CD4-positive, alpha-beta memory T cell (primary cell): ENCODE results near the gene MITF. TPM values are rescaled to one million over a fixed set of nuclear protein-coding genes. Genes with fewer than 3 reads are reported as not detected.

Experiments used
- CTCF ChIA-PET: fragments of 350-600 bp; sonication (Branson Sonifier 250); formaldehyde crosslinking; loops from one replicate; lab custom pipeline; 2021; ENCODE audit warnings: inconsistent platforms; ENCODE audit not compliant: partially characterized antibody; lab: Charles Lee
- POLR2A ChIA-PET: fragments of 350-600 bp; sonication (Branson Sonifier 250); formaldehyde crosslinking; loops from one replicate; lab custom pipeline; 2021; ENCODE audit not compliant: partially characterized antibody; lab: Charles Lee
- DNase-seq, 5 donors: peaks; one replicate each; pipeline versions ENCODE4 v3.0.0 to v3.0.0-alpha.2; 2020 to 2022; ENCODE audit warnings: mixed read lengths in 1 of 5
- H3K27ac ChIP-seq: one replicate; pipeline ENCODE4 v1.7.0; 2013; ENCODE audit warnings: low read depth, low read length
- H3K27me3 ChIP-seq: 2 replicates; pipeline ENCODE4 v1.7.0; 2013; ENCODE audit warnings: mild to moderate bottlenecking, low read length, moderate library complexity; ENCODE audit not compliant: insufficient read depth
- H3K36me3 ChIP-seq: 2 replicates; pipeline ENCODE4 v1.7.0; 2013; ENCODE audit warnings: mild to moderate bottlenecking, low read length, moderate library complexity; ENCODE audit not compliant: insufficient read depth
- H3K4me1 ChIP-seq: 2 replicates; pipeline ENCODE4 v1.7.0; 2013; ENCODE audit warnings: mild to moderate bottlenecking, low read length, moderate library complexity; ENCODE audit not compliant: insufficient read depth
- H3K4me3 ChIP-seq, 2 donors: one replicate each; pipeline ENCODE4 v1.7.0; 2013; ENCODE audit warnings: low read length in 2 of 2, mild to moderate bottlenecking in 1 of 2
- H3K9me3 ChIP-seq, 2 donors: one replicate each; pipeline ENCODE4 v1.7.0; 2013; ENCODE audit warnings: low read length in 2 of 2, control low read depth in 1 of 2; ENCODE audit not compliant: control insufficient read depth in 1 of 2
- H3K27ac Mint-ChIP-seq, 7 donors: one replicate each; pipeline ENCODE4 v1.8.0; 2020 to 2021; ENCODE audit warnings: mixed read lengths in 7 of 7, mild to moderate bottlenecking in 6 of 7, inconsistent platforms in 3 of 7, moderate library complexity in 3 of 7
- H3K27me3 Mint-ChIP-seq, 2 donors: one replicate each; pipeline ENCODE4 v1.8.0; 2020 to 2021; ENCODE audit warnings: mixed read lengths in 2 of 2
- H3K36me3 Mint-ChIP-seq, 2 donors: one replicate each; pipeline ENCODE4 v1.8.0; 2020 to 2021; ENCODE audit warnings: mixed read lengths in 2 of 2, inconsistent platforms in 1 of 2, mild to moderate bottlenecking in 1 of 2
- H3K4me1 Mint-ChIP-seq, 4 donors: one replicate each; pipeline ENCODE4 v1.8.0; 2020 to 2021; ENCODE audit warnings: mixed read lengths in 4 of 4, mild to moderate bottlenecking in 1 of 4
- H3K4me3 Mint-ChIP-seq, 8 donors: one replicate each; pipeline ENCODE4 v1.8.0; 2020 to 2021; ENCODE audit warnings: mixed read lengths in 8 of 8, mild to moderate bottlenecking in 7 of 8, moderate library complexity in 6 of 8, inconsistent platforms in 3 of 8
- H3K9me3 Mint-ChIP-seq, 8 donors: one replicate each; pipeline ENCODE4 v1.8.0; 2020 to 2021; ENCODE audit warnings: mixed read lengths in 8 of 8, mild to moderate bottlenecking in 5 of 8, inconsistent platforms in 3 of 8, moderate library complexity in 1 of 8
- intact Hi-C: fragments of 100-400 bp; cut with micrococcal nuclease; formaldehyde crosslinking; loops from one replicate; pipeline ENCODE4 v1.15.1; 2023
- polyA plus RNA-seq, 2 donors: library from polyadenylated mRNA; unstranded; fragments of 300-500 nt; fragmentation: Illumina TruSeq; gene quantifications; one replicate each; pipeline ENCODE4 v1.2.3, GENCODE V29; 2021
- total RNA-seq, 2 experiments: library from RNA; stranded (reverse); gene quantifications; one replicate each; pipeline ENCODE4 v1.2.3, GENCODE V29; 2021

MITF gene
- total and polyA plus RNA-seq, 4 experiments from 2014 or later, result 0.80 to 1.5 TPM; not detected in 2

GRCh38 chr3:69768438-69768837, 29.2 kb downstream of the MITF start:
- no peak overlapping the region for H3K4me3 ChIP-seq
- H3K27ac ChIP-seq, result no peak overlapping the region
- CTCF ChIA-PET, result no interaction called here
- H3K36me3 ChIP-seq, result no peaks in the 10 kb centered on the region
- POLR2A ChIA-PET, result no interaction called here
- no peak for DNase-seq
- Mint-ChIP-seq H3K27ac (no peak overlapping the region), H3K9me3 (peaks cover 0 to 5% (median 0%) of the 10 kb centered on the region in 8 donors), H3K36me3 (no peaks in the 10 kb centered on the region), H3K27me3 (peaks cover 0 to 3% of the 10 kb centered on the region in 2 donors), H3K4me3 (no peak overlapping the region), H3K4me1 (no peaks in the 10 kb centered on the region)
- no peaks in the 10 kb centered on the region for H3K27me3 ChIP-seq
- H3K4me1 ChIP-seq, result no peaks in the 10 kb centered on the region
- no peaks in the 10 kb centered on the region for H3K9me3 ChIP-seq
- intact Hi-C loops, result no loop called here

DNA sequence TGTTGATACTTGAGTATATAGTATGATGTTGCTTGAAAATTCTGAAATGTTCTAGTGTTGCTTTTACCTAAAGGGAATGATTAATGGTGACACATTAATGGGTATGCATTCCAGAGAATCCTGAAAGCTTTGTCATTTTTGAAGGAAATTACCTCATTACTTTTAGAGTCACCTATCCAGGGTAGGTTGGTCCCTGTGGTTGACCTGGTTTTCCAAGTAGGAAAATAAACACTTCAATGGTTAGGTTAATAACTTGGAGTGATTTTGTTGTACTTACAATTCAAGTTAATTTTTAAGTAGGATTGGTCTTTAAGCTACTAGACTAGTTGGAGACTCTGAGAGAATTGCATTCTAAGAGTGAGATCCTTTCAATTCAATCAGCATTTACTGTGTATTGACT, 31.0 kb downstream of the MITF start:
- Mint-ChIP-seq H3K36me3 (no peaks in the 10 kb centered on the region), H3K4me1 (no peaks in the 10 kb centered on the region), H3K9me3 (peaks cover 0 to 5% (median 1%) of the 10 kb centered on the region in 8 donors), H3K27ac (no peak overlapping the region), H3K4me3 (no peak overlapping the region), H3K27me3 (peaks cover 0 to 3% of the 10 kb centered on the region in 2 donors)
- ChIA-PET POLR2A (no interaction called here), CTCF (no interaction called here)
- Histone ChIP-seq H3K9me3 (no peaks in the 10 kb centered on the region), H3K4me3 (no peak overlapping the region), H3K4me1 (no peaks in the 10 kb centered on the region), H3K36me3 (no peaks in the 10 kb centered on the region), H3K27ac (no peak overlapping the region), H3K27me3 (no peaks in the 10 kb centered on the region)
- intact Hi-C loops, result no loop called here
- DNase-seq, result no peak

DNA sequence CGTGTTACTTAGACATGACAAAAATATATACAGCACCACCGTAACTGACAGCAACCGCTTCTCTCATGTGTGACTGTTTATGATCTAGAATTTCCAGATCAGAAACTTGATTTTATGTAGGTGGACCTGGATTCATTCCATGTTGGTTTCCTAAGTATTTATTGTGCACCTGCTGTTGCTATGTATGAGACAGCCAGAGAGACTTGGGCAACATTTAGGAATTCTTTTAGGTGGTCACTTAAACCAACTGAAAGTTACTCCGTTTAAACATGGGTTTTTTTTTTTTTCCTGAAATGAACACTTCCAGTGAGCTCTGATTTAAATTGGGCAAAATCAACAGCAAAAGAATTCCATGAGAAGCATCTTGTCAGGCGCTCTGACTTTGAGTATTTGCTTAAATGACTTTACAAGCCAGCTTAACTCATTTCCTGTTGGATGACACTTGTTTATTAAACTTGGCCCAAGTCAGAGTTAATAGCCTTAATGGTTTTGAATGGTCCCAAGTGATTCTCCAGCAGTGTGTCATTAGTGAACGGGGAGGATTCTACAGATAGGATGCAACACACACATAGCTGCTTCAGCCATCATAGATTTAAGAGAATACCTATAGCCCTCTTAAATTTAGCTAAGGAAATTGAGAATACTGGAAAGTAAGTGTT, 31.8 kb downstream of the MITF start:
- ChIA-PET CTCF (no interaction called here), POLR2A (no interaction called here)
- no peak overlapping the region for H3K4me3 ChIP-seq
- intact Hi-C loops, result no loop called here
- H3K36me3 ChIP-seq, result no peaks in the 10 kb centered on the region
- no peak for DNase-seq
- no peaks in the 10 kb centered on the region for H3K9me3 ChIP-seq
- H3K27me3 ChIP-seq, result no peaks in the 10 kb centered on the region
- Mint-ChIP-seq H3K9me3 (peaks cover 0 to 5% (median 0%) of the 10 kb centered on the region in 8 donors), H3K36me3 (no peaks in the 10 kb centered on the region), H3K4me3 (no peak overlapping the region), H3K27me3 (peaks cover 0 to 2% of the 10 kb centered on the region in 2 donors), H3K4me1 (no peaks in the 10 kb centered on the region), H3K27ac (no peak overlapping the region)
- H3K4me1 ChIP-seq, result no peaks in the 10 kb centered on the region
- H3K27ac ChIP-seq, result no peak overlapping the region

GRCh38 chr3:69772152-69772867, 33.0 kb downstream of the MITF start:
- intact Hi-C loops, result no loop called here
- CTCF ChIA-PET, result no interaction called here
- H3K27me3 Mint-ChIP-seq, result peaks cover 0 to 2% of the 10 kb centered on the region in 2 donors

DNA sequence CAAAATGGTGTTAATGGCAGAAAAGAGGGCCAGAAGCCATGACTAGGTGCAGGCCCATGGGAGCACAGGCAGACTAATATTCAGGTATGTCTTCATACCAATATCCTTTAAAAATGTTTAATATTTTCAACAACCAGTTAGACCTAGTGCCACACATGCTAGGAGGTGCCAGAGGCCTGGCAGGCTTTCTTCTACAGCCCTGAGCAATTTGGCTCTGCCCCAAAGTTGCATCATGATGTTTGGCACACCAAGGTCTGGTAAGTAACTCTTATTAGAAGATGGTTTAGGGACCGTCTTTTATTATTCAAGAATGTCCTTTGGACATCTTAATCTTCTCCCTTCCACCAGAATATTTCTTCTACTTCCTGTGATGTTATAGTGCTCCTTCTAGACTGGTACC, 34.8 kb downstream of the MITF start:
- intact Hi-C loops, result no loop called here
- Histone ChIP-seq H3K9me3 (no peaks in the 10 kb centered on the region), H3K4me3 (no peak overlapping the region), H3K27ac (no peak overlapping the region), H3K27me3 (no peaks in the 10 kb centered on the region), H3K36me3 (no peaks in the 10 kb centered on the region), H3K4me1 (no peaks in the 10 kb centered on the region)
- no peak for DNase-seq
- ChIA-PET POLR2A (no interaction called here), CTCF (no interaction called here)
- peaks cover 0 to 2% of the 10 kb centered on the region in 2 donors for H3K27me3 Mint-ChIP-seq
- H3K4me1 Mint-ChIP-seq, result no peaks in the 10 kb centered on the region
- peaks cover 0 to 7% (median 2%) of the 10 kb centered on the region in 8 donors for H3K9me3 Mint-ChIP-seq
- H3K27ac Mint-ChIP-seq, result no peak overlapping the region
- H3K4me3 Mint-ChIP-seq, result no peak overlapping the region
- H3K36me3 Mint-ChIP-seq, result no peaks in the 10 kb centered on the region

More at GRCh38 chr3:69772152-69772867, 33.0 kb downstream of the MITF start:
- H3K4me3 Mint-ChIP-seq, result no peak overlapping the region
- H3K36me3 ChIP-seq, result no peaks in the 10 kb centered on the region
- H3K27ac Mint-ChIP-seq, result no peak overlapping the region
- no peaks in the 10 kb centered on the region for H3K36me3 Mint-ChIP-seq
- peaks cover 0 to 5% (median 1%) of the 10 kb centered on the region in 8 donors for H3K9me3 Mint-ChIP-seq
- H3K4me3 ChIP-seq, result no peak overlapping the region
- H3K9me3 ChIP-seq, result no peaks in the 10 kb centered on the region
- H3K4me1 Mint-ChIP-seq, result no peaks in the 10 kb centered on the region
- DNase-seq, result no peak
- H3K27me3 ChIP-seq, result no peaks in the 10 kb centered on the region
- no peaks in the 10 kb centered on the region for H3K4me1 ChIP-seq
- H3K27ac ChIP-seq, result no peak overlapping the region
- POLR2A ChIA-PET, result no interaction called here

GRCh38 chr3:69775751-69776150, 36.5 kb downstream of the MITF start:
- Histone ChIP-seq H3K4me3 (no peak overlapping the region), H3K9me3 (no peaks in the 10 kb centered on the region), H3K27ac (no peak overlapping the region), H3K36me3 (no peaks in the 10 kb centered on the region), H3K4me1 (no peaks in the 10 kb centered on the region), H3K27me3 (no peaks in the 10 kb centered on the region)
- DNase-seq, result no peak
- Mint-ChIP-seq H3K9me3 (peaks cover 0 to 10% (median 2%) of the 10 kb centered on the region in 8 donors), H3K36me3 (no peaks in the 10 kb centered on the region), H3K27me3 (peaks cover 0 to 2% of the 10 kb centered on the region in 2 donors), H3K4me3 (no peak overlapping the region), H3K4me1 (no peaks in the 10 kb centered on the region), H3K27ac (no peak overlapping the region)
- ChIA-PET CTCF (no interaction called here), POLR2A (no interaction called here)
- intact Hi-C loops, result no loop called here

DNA sequence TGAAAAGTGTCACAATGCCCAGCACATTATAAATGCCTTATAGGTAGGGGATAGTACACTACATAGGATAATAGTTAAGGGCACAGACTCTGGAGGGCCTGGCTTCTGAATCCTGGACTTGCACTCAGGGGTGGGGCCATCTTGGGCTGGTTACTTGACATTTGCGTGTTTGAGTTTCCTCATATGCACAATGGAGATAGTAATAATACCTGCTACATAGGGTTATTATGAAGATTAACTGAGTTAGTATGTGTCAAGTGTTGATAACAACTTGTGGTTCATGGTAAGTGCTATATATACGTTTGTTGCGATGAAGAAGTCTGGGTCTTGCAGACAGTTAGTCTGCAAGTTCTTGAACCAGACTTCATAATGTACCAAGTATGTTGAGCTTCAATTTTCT, 37.0 kb downstream of the MITF start:
- no peak for DNase-seq
- Mint-ChIP-seq H3K4me1 (no peaks in the 10 kb centered on the region), H3K9me3 (peaks cover 0 to 10% (median 2%) of the 10 kb centered on the region in 8 donors), H3K27me3 (peaks cover 0 to 2% of the 10 kb centered on the region in 2 donors), H3K27ac (no peak overlapping the region), H3K36me3 (no peaks in the 10 kb centered on the region), H3K4me3 (no peak overlapping the region)
- H3K4me1 ChIP-seq, result no peaks in the 10 kb centered on the region
- H3K4me3 ChIP-seq, result no peak overlapping the region
- no peaks in the 10 kb centered on the region for H3K36me3 ChIP-seq
- CTCF ChIA-PET, result no interaction called here
- no peak overlapping the region for H3K27ac ChIP-seq
- intact Hi-C loops, result no loop called here
- POLR2A ChIA-PET, result no interaction called here
- no peaks in the 10 kb centered on the region for H3K27me3 ChIP-seq
- H3K9me3 ChIP-seq, result no peaks in the 10 kb centered on the region
